Activated naive CD8-positive, alpha-beta T cell treated with anti-CD3 and anti-CD28 coated beads, Interleukin-2, amount 50 U/mL, for 24 hours (primary cell): ENCODE data around the gene RSU1.

Experiments
- ATAC-seq: fragments of 150-1000 bp; cut with Tn5 transposase; one replicate; pipeline ENCODE4 v1.10.0; 2021
- DNase-seq: peaks from one replicate; pipeline ENCODE4 v3.0.0; 2021
- H3K27ac Mint-ChIP-seq: one replicate; pipeline ENCODE4 v1.8.0; 2021; ENCODE audit warnings: mild to moderate bottlenecking, mixed read lengths
- H3K27me3 Mint-ChIP-seq: one replicate; pipeline ENCODE4 v1.8.0; 2021; ENCODE audit warnings: mixed read lengths
- H3K36me3 Mint-ChIP-seq: one replicate; pipeline ENCODE4 v1.8.0; 2021; ENCODE audit warnings: low read depth, mixed read lengths
- H3K4me1 Mint-ChIP-seq: one replicate; pipeline ENCODE4 v1.8.0; 2021; ENCODE audit warnings: mixed read lengths
- H3K4me3 Mint-ChIP-seq: one replicate; pipeline ENCODE4 v1.8.0; 2021; ENCODE audit warnings: mild to moderate bottlenecking, moderate library complexity, mixed read lengths
- H3K9me3 Mint-ChIP-seq: one replicate; pipeline ENCODE4 v1.8.0; 2021; ENCODE audit warnings: mixed read lengths

RSU1 gene

GRCh38 chr10:16674147-16674703 is 143.0 kb downstream of the RSU1 start:
- Mint-ChIP-seq H3K4me1 (no peaks in the 10 kb centered on the region), H3K36me3 (peaks cover 46% of the 10 kb centered on the region), H3K4me3 (no peak overlapping the region), H3K9me3 (peaks cover 4% of the 10 kb centered on the region), H3K27ac (no peak overlapping the region), H3K27me3 (no peaks in the 10 kb centered on the region)
- ATAC-seq (no peak), DNase-seq (no peak)

- peaks cover 43% of the 10 kb centered on the region for H3K36me3 Mint-ChIP-seq
- H3K9me3 Mint-ChIP-seq: peaks cover 4% of the 10 kb centered on the region
- no peak for ATAC-seq
- H3K4me3 Mint-ChIP-seq: no peak overlapping the region
- H3K27ac Mint-ChIP-seq: no peak overlapping the region
- DNase-seq: no peak
- H3K4me1 Mint-ChIP-seq: peaks cover 4% of the 10 kb centered on the region
- H3K27me3 Mint-ChIP-seq: no peaks in the 10 kb centered on the region
Observed at GRCh38 chr10:16673443-16673842, 143.8 kb downstream of the RSU1 start.

- H3K36me3 Mint-ChIP-seq: peaks cover 6% of the 10 kb centered on the region
- H3K4me1 Mint-ChIP-seq: peaks cover 43% of the 10 kb centered on the region
- no peak overlapping the region for H3K4me3 Mint-ChIP-seq
- H3K9me3 Mint-ChIP-seq: peaks cover 4% of the 10 kb centered on the region
- ATAC-seq (no peak), DNase-seq (no peak)
- H3K27me3 Mint-ChIP-seq: no peaks in the 10 kb centered on the region
- H3K27ac Mint-ChIP-seq: no peak overlapping the region
Observed at GRCh38 chr10:16663444-16663843, 153.8 kb downstream of the RSU1 start.

GRCh38 chr10:16662923-16663322 is 154.3 kb downstream of the RSU1 start:
- Mint-ChIP-seq H3K4me3 (no peak overlapping the region), H3K4me1 (peaks cover 41% of the 10 kb centered on the region), H3K9me3 (peaks cover 4% of the 10 kb centered on the region), H3K36me3 (peaks cover 4% of the 10 kb centered on the region), H3K27ac (peak overlapping the region; percentile 87), H3K27me3 (no peaks in the 10 kb centered on the region)
- ATAC-seq (no peak), DNase-seq (no peak)

- ATAC-seq (no peak), DNase-seq (no peak)
- peaks cover 4% of the 10 kb centered on the region for H3K9me3 Mint-ChIP-seq
- no peaks in the 10 kb centered on the region for H3K27me3 Mint-ChIP-seq
- H3K27ac Mint-ChIP-seq: no peak overlapping the region
- peaks cover 7% of the 10 kb centered on the region for H3K36me3 Mint-ChIP-seq
- no peak overlapping the region for H3K4me3 Mint-ChIP-seq
- H3K4me1 Mint-ChIP-seq: peaks cover 43% of the 10 kb centered on the region
Observed at GRCh38 chr10:16656895-16657294, 160.3 kb downstream of the RSU1 start.

GRCh38 chr10:16653224-16653623 is 164.0 kb downstream of the RSU1 start:
- peaks cover 5% of the 10 kb centered on the region for H3K36me3 Mint-ChIP-seq
- no peaks in the 10 kb centered on the region for H3K27me3 Mint-ChIP-seq
- peak; percentile 71 for ATAC-seq
- peak overlapping the region; percentile 26 for H3K4me3 Mint-ChIP-seq
- H3K4me1 Mint-ChIP-seq: peaks cover 36% of the 10 kb centered on the region
- H3K27ac Mint-ChIP-seq: peak overlapping the region; percentile 53
- H3K9me3 Mint-ChIP-seq: peaks cover 2% of the 10 kb centered on the region
- DNase-seq: no peak

- H3K36me3 Mint-ChIP-seq: peaks cover 10% of the 10 kb centered on the region
- H3K4me3 Mint-ChIP-seq: peak overlapping the region; percentile 18
- ATAC-seq: peak; percentile 80
- peaks cover 44% of the 10 kb centered on the region for H3K4me1 Mint-ChIP-seq
- no peak for DNase-seq
- no peaks in the 10 kb centered on the region for H3K27me3 Mint-ChIP-seq
- H3K9me3 Mint-ChIP-seq: peaks cover 7% of the 10 kb centered on the region
- H3K27ac Mint-ChIP-seq: peak overlapping the region; percentile 57
Observed at GRCh38 chr10:16652154-16652553, 165.1 kb downstream of the RSU1 start.

GRCh38 chr10:16649757-16650156 is 167.5 kb downstream of the RSU1 start:
- Mint-ChIP-seq H3K4me3 (no peak overlapping the region), H3K27ac (no peak overlapping the region)

GRCh38 chr10:16648366-16648765 is 168.9 kb downstream of the RSU1 start:
- DNase-seq: no peak
- H3K36me3 Mint-ChIP-seq: peaks cover 11% of the 10 kb centered on the region
- H3K4me3 Mint-ChIP-seq: no peak overlapping the region
- H3K27ac Mint-ChIP-seq: no peak overlapping the region
- H3K27me3 Mint-ChIP-seq: no peaks in the 10 kb centered on the region
- H3K9me3 Mint-ChIP-seq: peaks cover 7% of the 10 kb centered on the region
- ATAC-seq: no peak
- H3K4me1 Mint-ChIP-seq: peaks cover 58% of the 10 kb centered on the region

More at GRCh38 chr10:16649757-16650156, 167.5 kb downstream of the RSU1 start:
- Mint-ChIP-seq H3K9me3 (peaks cover 7% of the 10 kb centered on the region), H3K4me1 (peaks cover 57% of the 10 kb centered on the region), H3K36me3 (peaks cover 11% of the 10 kb centered on the region), H3K27me3 (no peaks in the 10 kb centered on the region)
- no peak for DNase-seq
- no peak for ATAC-seq

GRCh38 chr10:16646181-16647059 is 170.8 kb downstream of the RSU1 start:
- Mint-ChIP-seq H3K36me3 (peaks cover 8% of the 10 kb centered on the region), H3K27ac (peak overlapping the region; percentile 92), H3K4me3 (peak overlapping the region; percentile 41), H3K4me1 (peaks cover 42% of the 10 kb centered on the region), H3K9me3 (peaks cover 7% of the 10 kb centered on the region), H3K27me3 (no peaks in the 10 kb centered on the region)
- DNase-seq (peak; percentile 22), ATAC-seq (peak; percentile 86)

- DNase-seq (no peak), ATAC-seq (peak; percentile 30)
- no peak overlapping the region for H3K4me3 Mint-ChIP-seq
- peaks cover 29% of the 10 kb centered on the region for H3K4me1 Mint-ChIP-seq
- H3K27me3 Mint-ChIP-seq: no peaks in the 10 kb centered on the region
- H3K36me3 Mint-ChIP-seq: peaks cover 7% of the 10 kb centered on the region
- H3K27ac Mint-ChIP-seq: no peak overlapping the region
- peaks cover 7% of the 10 kb centered on the region for H3K9me3 Mint-ChIP-seq
Observed at GRCh38 chr10:16644146-16644545, 173.1 kb downstream of the RSU1 start.

GRCh38 chr10:16643502-16643901 is 173.7 kb downstream of the RSU1 start:
- Mint-ChIP-seq H3K4me1 (peaks cover 29% of the 10 kb centered on the region), H3K4me3 (no peak overlapping the region), H3K9me3 (peaks cover 7% of the 10 kb centered on the region), H3K36me3 (peaks cover 8% of the 10 kb centered on the region), H3K27me3 (no peaks in the 10 kb centered on the region), H3K27ac (no peak overlapping the region)
- DNase-seq (no peak), ATAC-seq (no peak)

GRCh38 chr10:16640153-16640552 is 177.1 kb downstream of the RSU1 start:
- Mint-ChIP-seq H3K27ac (no peak overlapping the region), H3K4me3 (no peak overlapping the region), H3K27me3 (no peaks in the 10 kb centered on the region), H3K9me3 (no peaks in the 10 kb centered on the region), H3K36me3 (peaks cover 6% of the 10 kb centered on the region), H3K4me1 (peaks cover 7% of the 10 kb centered on the region)
- ATAC-seq: no peak
- no peak for DNase-seq

GRCh38 chr10:16639471-16639870 is 177.8 kb downstream of the RSU1 start:
- no peaks in the 10 kb centered on the region for H3K9me3 Mint-ChIP-seq
- peaks cover 6% of the 10 kb centered on the region for H3K4me1 Mint-ChIP-seq
- H3K4me3 Mint-ChIP-seq: no peak overlapping the region
- DNase-seq (no peak), ATAC-seq (no peak)
- H3K27ac Mint-ChIP-seq: no peak overlapping the region
- H3K27me3 Mint-ChIP-seq: no peaks in the 10 kb centered on the region
- peaks cover 6% of the 10 kb centered on the region for H3K36me3 Mint-ChIP-seq

GRCh38 chr10:16632996-16633395 is 184.2 kb downstream of the RSU1 start:
- no peaks in the 10 kb centered on the region for H3K27me3 Mint-ChIP-seq
- no peaks in the 10 kb centered on the region for H3K4me1 Mint-ChIP-seq
- no peak for DNase-seq
- ATAC-seq: no peak
- H3K27ac Mint-ChIP-seq: no peak overlapping the region
- no peaks in the 10 kb centered on the region for H3K9me3 Mint-ChIP-seq
- no peak overlapping the region for H3K4me3 Mint-ChIP-seq
- H3K36me3 Mint-ChIP-seq: peaks cover 12% of the 10 kb centered on the region
